ENCODE results near the gene MYO1C.
"Not testable (repeated sequence)": the region's sequence is repeated elsewhere in the genome, so short reads cannot be mapped to it uniquely, and the experiment has no call there.

GRCh38 chr17:1442721-1443120, 49.8 kb downstream of the MYO1C start:
- TF ChIP-seq CTCF (IDR thresholded peaks at IDR 0.05; ENCODE audit: insufficient read depth, low read length, poor library complexity, severe bottlenecking); EZH2phosphoT487 (conservative IDR thresholded peaks at IDR 0.05; ENCODE audit: low read length): not testable (repeated sequence)
